ENCODE results near the gene PCSK5.

Gene PCSK5

DNA sequence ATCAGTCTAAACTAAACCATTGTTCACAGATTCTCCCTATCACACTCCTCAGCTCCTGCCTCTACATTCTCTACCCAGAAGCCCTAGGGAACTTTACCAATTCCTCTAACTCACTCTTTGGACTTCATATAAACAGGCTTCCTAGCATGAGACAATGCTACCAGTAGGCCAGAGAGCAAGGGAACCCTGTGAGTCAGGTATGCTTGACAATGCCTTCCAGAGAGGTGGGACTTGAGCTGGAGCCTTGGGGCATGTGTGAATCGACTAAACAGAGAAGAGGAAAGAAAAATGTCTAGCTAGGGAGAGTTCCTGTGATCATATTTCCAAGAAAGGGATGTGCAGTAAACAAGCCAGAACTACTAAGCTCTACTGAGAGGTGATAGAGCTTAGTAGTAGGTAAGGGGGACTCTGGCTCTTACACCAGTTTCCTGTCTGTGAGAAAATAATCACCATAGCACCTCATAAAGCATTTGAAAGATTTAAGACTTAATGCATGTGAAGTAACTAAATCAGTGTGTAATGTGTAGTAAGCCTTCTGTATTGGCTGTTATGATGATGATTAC, 510.1 kb downstream of the PCSK5 start:
- TF ChIP-seq POLR2A (IDR thresholded peaks at IDR 0.05; ENCODE audit: low read length) (no peak), GATA1 (IDR thresholded peaks at IDR 0.05; ENCODE audit: low read depth, low read length) (no peak)
- no peak for DNase-seq

DNA sequence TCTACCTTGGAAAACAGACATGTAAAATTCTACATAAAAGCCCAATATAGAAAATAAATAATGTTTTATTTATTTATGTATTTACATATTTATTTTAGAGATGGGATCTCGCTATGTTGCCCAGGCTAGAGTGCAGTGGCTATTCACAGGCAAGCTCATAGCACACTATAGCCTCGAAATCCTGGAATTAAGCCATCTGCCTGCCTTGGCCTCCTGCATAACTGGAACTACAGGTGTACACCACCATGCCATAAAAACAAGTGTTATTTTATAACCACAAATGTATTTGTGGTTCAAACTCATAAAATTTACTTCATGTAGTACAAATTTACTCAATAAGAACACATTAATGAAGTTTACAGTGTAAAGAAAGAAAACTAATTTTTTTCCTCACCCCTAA, 510.7 kb downstream of the PCSK5 start:
- TF ChIP-seq POLR2A (IDR thresholded peaks at IDR 0.05; ENCODE audit: low read length) (no peak), GATA1 (IDR thresholded peaks at IDR 0.05; ENCODE audit: low read depth, low read length) (no peak)
- DNase-seq: no peak

DNA sequence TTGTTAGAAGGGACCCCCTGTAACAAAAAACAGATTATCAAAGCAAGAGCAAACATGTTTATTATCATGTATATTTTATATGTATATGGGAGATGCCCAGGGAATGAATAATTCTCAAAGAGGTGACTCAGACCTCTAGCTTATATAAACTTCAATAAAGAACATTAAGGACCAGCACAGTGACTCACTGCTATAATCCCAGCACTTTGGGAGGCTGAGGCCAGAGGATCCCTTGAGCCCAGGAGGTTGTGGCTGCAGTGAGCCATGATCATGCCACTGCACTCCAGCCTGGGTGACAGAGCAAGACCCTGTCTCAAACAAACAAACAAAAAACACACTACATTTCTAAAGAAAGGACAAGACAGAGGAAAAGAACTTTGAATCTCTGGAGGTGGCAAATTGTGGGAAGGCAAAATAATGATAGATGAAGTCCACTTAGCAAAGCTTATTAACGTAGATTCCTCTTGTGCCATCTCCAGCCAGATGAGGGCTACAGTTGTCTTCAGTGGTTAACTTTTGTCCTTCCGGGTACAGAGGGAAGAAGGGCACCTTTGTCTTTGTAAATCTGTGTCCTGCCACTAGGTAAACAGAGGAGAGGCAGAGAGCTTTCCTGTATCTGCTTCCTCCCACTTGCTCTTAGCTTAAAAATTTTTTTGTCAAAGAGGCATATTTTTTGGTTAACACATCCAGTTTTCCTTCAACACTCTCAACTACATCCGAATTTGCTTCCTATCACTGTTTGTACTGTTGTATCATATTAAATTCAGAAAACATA, 511.3 kb downstream of the PCSK5 start:
- DNase-seq: no peak
- TF ChIP-seq POLR2A (IDR thresholded peaks at IDR 0.05; ENCODE audit: low read length) (no peak), GATA1 (IDR thresholded peaks at IDR 0.05; ENCODE audit: low read depth, low read length) (no peak)

GRCh38 chr9:76403352-76403751, 512.9 kb downstream of the PCSK5 start:
- TF ChIP-seq POLR2A (IDR thresholded peaks at IDR 0.05; ENCODE audit: low read length): peak; percentile 12
- no peak for TF ChIP-seq GATA1 (IDR thresholded peaks at IDR 0.05; ENCODE audit: low read depth, low read length)
- DNase-seq: peak; percentile 71 to 75

DNA sequence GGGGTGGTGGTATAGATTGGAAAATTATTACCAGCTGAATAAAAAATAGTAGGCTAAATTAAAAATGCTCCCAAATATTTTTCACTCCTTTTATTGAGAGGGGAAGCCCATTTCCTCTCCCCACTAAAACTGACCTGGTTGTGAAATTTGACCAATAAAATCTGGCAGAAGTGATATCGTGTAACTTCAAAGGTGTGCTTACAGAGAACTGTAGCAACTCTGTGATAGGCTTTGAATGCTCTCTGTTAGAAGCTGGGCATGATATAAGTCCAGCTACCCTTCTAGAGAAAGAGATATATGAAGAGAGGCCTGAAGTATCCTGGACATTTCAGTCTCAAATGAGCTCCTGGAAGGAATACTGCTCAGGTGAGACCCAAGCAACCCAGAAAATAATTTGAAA, 513.9 kb downstream of the PCSK5 start:
- TF ChIP-seq GATA1 (IDR thresholded peaks at IDR 0.05; ENCODE audit: low read depth, low read length) (no peak), POLR2A (IDR thresholded peaks at IDR 0.05; ENCODE audit: low read length) (no peak)
- no peak for DNase-seq

- DNase-seq: no peak
- TF ChIP-seq GATA1 (IDR thresholded peaks at IDR 0.05; ENCODE audit: low read depth, low read length): no peak
- no peak for TF ChIP-seq POLR2A (IDR thresholded peaks at IDR 0.05; ENCODE audit: low read length)
These were observed 514.9 kb downstream of the PCSK5 start for GRCh38 chr9:76405340-76405739.

GRCh38 chr9:76405868-76406267, 515.4 kb downstream of the PCSK5 start:
- no peak for DNase-seq
- no peak for TF ChIP-seq GATA1 (IDR thresholded peaks at IDR 0.05; ENCODE audit: low read depth, low read length)
- TF ChIP-seq POLR2A (IDR thresholded peaks at IDR 0.05; ENCODE audit: low read length): no peak
